HL-60/S4 treated with retinoic acid at 250 ng/mL for 4 days and 3 days (cell line): ENCODE results near the gene CLPTM1.
"Not testable (repeated sequence)": the region's sequence is repeated elsewhere in the genome, so short reads cannot be mapped to it uniquely, and the experiment has no call there.

ENCODE experiments used
- in situ Hi-C: fragments of 300-500 bp; cut with MboI; formaldehyde crosslinking; loops from 2 replicates; pipeline ENCODE4 v1.7.0; 2022; ENCODE audit warnings: low sequenced_read_pairs

Gene CLPTM1

DNA sequence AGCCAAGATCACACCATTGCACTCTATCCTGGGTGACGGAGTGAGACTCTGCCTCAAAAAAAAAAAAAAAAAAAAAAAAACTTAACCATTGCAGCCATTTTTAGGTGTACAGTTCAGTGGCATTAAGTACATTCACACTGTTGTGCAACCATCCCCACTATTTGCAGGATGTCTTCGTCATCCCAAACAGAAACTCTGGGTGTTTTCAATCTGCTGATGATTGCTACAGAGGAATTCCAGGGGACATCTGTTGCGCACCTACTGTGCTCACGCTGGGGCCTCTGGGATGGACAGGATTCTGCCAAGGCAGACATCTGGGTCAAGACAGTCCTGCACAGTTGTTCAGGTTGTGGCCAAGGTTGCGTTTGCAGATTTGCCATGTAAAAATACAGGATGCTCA is 15.5 kb upstream of the CLPTM1 start:
- in situ Hi-C loops: no loop called here

DNA sequence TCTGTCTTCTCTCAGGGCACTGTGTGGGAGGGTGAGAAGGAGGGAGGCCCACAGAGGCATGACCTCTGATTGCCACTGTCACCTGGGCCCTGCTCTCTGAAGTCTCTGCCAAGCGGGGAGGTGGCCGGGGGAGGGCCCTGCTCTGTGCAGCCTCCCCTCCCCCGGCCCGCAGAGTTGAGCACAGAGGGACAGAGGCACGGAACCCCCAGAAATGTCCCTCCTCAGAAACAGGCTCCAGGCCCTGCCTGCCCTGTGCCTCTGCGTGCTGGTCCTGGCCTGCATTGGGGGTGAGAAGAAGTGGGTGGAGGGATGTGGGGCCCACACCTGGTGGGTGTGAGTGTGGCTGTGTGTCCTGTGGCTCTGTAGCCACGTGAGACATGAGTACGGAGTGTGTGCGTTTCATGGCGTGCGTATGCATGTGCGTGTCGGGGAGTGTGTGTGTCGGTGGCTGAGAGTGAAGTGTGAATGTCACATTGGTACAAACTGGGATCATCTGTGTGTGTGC is 13.1 kb upstream of the CLPTM1 start, which contains the start of gene APOC4:
TSS of gene APOC4 (plus strand) at position 171 of the 505 bp plus-strand sequence. CDS start at position 212, 41 bp downstream.
- in situ Hi-C loops: no loop called here

DNA sequence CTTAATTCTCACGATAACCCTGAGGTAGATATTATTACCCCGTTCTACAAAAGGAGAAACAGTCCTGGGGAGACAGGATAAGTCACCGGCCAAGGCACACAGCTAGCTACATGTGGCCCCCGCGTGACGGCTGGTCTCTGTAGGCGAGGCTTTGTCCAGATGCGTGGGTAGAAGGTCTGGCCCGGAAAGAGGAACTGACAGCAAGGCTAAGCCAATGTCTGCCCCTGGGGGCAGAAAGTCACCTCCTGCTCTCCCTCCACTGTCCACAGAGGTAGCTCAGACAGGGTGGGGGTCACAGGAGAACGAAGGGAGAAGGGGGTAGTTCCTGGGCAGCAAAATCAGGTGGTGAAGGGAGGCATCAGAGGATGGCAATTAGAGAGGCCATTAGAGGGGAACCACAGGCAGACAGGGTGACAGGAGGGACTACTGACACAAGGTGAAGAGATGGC is 11.4 kb upstream of the CLPTM1 start:
- in situ Hi-C loops: no loop called here

DNA sequence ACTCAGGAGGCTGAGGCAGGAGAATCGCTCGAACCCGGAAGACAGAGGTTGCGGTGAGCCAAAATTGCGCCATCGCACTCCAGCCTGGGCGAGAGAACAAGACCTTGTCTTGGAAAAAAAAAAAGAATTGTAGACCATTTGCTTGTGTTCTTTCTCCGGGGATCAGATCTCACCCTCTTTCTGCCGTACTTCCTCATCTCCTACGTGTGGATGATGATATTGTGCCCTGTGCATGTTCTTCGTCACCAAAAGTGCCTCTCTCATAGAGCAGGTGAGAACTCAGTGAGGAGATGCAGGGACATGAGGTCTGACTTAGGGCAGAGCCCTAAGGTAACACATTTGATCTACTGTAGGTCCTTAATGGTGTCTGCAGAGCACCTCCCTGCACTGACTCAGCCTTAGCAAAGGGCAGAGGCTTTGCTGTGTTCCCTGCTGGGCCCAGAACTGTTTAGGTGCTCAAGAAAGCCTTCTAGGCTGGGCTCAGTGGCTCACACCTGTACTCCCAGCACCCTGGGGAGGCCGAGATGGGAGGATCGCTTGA is 8.1 kb upstream of the CLPTM1 start:
- in situ Hi-C loops: loop anchor here (5.0 kb wide), 1 partner anchor 35 kb away; the partner anchor contains the start of gene APOC1

DNA sequence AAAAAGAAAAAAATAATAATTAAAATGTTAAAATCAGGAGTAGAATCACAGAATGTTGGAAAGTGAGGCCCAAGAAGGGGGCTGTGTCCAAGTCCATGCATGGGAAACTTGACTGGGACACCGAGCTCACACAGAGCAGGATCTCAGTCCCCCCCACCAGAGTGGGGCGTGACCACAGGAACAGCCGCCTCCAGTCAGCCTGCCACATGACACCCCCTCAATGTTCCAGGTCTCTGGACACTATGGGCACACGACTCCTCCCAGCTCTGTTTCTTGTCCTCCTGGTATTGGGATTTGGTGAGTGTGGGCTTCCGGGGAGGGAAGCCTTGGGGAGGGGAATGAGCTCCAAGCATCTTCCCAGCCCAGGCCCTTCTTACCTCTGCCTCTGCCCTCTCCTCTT is 6.9 kb upstream of the CLPTM1 start:
- in situ Hi-C loops: loop anchor here (5.0 kb wide), 1 partner anchor 36 kb away; the partner anchor contains the start of gene APOC1

DNA sequence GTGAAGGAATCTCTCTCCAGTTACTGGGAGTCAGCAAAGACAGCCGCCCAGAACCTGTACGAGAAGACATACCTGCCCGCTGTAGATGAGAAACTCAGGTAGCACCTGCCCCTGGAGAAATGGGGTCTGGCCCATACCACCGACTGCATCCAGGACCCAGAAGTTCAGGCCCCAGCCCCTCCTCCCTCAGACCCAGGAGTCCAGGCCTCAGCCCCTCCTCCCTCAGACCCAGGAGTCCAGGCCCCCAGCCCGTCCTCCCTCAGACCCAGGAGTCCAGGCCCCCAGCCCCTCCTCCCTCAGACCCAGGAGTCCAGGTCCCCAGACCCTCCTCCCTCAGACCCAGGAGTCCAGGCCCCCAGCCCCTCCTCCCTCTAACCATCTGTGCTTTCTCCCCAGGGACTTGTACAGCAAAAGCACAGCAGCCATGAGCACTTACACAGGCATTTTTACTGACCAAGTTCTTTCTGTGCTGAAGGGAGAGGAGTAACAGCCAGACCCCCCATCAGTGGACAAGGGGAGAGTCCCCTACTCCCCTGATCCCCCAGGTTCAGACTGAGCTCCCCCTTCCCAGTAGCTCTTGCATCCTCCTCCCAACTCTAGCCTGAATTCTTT is 6.3 kb upstream of the CLPTM1 start:
- in situ Hi-C loops: loop anchor here (5.0 kb wide), 1 partner anchor 37 kb away; the partner anchor contains the start of gene APOC1

DNA sequence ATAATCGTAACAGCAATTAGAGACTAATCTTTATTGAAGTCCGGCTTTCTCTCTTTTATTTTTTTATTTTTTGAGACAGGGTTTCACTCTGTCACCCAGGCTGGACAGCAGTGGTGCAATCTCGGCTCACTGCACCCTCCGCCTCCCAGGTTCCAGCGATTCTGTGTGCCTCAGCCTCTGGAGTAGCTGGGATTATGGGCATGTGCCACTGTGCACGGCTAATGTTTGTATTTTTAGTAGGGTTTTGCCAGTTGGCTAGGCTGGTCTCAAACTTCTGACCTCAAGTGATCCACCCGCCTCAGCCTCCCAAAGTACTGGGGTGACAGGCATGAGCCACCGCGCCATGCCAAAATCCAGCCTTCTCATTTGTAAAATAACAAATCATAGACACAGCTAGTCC is 5.6 kb upstream of the CLPTM1 start:
- in situ Hi-C loops: loop anchor here (5.0 kb wide), 1 partner anchor 37 kb away; the partner anchor contains the start of gene APOC1

DNA sequence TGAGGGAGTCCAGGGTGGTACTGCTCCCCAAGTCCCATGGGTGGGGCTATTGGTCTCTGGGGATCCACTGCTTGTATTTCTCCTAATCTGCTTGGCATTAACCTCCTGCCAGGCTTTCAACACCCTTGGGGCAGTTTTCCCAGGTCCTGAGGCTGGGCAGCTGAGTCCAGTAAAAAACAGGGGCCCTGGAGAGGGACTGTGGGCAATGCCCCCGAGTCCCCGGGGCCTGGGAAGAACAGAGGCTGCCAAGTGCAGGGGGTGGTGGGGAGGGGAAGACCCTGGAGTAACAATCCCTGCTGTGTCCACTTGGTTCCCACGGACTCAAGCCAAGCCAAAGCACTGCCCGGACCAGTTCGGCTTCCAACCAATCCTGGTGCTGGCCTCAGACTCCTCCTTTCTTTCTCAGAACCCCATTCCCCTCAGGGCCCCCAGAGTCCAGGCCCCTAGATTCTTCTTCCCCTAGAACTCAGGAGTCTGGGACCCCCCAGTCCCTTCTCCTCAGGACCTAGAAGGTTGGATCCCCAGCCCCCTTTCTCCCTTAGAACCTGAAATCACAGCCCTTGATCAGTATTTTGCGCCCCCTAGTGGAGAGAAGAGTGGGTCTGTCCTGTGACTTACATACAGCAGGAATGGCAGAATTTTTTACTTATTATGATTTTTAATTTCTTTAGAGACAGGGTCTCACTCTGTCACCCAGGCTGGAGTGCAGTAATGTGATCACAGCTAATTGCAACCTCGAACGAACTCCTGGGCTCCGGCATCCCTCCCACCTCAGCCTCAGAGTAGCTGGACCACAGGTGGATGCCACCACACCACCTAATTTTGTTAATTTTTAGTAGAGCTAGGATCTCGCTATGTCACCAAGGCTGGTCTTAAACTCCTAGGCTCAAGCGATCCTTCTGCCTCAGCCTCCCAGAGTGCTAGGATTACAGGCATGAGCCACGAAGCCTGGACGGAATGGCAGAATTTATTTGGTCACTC is 3.7 kb upstream of the CLPTM1 start:
- in situ Hi-C loops: no loop called here

DNA sequence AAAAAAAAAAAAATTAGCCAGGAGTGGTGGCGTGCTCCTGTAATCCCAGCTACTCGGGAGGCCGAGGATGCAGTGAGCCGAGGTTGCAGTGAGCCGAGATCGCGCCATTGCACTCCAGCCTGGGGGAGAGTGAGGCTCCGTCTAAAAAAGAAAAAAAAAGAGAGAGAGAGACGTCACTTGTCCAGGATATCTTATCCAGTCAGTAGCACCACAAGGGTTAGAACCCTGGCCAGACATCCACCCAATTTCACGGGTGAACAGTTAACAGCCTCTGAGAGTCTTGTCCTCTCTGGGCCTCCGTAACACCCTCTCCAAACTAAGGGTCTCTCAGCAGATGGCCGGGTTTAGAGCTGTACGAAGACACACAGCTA is 917 bp upstream of the CLPTM1 start:
- in situ Hi-C loops: no loop called here

DNA sequence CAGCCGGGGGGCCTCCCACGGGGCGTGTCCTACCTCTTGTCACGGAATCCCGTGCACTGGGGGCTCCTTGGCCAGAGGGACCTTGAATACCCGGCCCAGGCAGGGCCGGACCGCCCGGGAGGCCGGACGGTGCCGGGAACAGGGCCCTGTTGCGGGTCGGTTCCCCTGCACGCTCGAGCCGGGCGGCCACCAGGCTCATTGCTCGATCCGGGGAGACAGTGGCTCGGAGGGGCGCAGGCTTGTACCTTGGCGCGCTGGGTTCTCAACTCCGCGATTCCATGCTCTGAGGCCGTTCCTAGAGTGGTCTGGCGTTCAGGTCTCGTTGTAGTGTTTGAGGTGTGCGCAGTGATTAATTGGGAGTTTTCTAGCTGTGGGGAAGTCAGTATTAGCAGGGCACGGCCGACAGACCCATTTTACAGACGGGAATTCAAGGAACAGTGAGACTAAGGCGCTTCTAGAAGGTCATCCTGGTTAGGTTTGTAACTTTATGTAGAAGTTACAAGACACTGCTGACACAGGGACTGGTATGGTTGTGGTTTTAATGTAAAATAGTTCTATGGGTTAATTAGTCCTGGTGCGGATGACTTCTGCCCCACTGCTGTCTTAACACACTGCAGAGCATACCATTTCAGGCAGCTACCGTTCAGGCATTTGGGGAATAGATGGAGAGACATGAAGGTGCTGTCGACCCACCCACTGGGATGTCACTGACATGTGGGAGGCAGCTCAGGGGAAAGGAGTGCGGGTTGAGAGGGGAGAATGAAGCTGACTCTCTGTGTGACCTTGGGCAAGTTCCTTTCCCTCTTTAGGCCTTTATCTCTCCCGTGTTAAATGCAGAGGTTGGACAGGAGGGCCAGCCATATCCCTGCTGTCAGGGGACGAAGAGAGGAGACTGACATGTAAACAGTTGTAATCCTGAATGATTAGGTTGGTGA is 592 bp downstream of the CLPTM1 start:
- in situ Hi-C loops: no loop called here

DNA sequence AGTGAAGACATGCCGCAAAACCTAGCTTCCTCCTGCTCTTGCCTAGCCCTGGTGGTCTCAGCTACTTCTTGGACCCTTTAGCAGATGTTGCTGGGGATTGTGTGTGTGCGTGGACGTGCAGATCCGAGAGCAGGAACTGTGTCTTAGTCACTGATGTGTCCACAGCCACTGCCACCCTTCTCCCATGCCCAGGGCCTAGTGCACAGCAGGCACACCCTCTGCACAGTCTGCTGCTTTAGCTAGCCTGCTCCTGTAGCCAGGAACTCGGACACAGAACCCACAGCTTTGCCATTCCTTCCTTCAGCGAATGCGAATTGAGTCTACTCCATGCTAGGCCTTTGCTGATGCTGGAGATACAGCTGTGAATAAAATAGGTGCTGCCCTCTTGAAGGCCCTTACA is 2.3 kb downstream of the CLPTM1 start:
- in situ Hi-C loops: no loop called here

DNA sequence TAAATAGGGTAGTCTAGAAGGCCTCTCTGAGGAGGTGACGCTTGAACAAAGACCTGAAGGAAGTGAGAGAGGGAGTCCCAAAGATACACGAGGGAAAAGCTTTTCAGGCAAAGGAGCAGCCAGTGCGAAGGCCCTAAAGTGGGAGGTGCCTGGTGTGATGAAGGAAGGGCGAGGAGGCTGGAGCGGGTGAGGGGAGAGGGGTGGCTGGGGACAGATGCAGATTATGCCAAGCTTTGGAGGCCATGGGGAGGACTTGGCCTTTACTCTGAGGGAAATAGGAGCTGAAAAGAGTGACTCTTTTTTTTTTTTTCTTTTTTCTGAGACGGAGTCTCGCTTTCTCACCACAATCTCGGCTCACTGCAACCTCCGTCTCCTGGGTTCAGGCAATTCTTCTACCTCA is 2.9 kb downstream of the CLPTM1 start:
- in situ Hi-C loops: no loop called here

DNA sequence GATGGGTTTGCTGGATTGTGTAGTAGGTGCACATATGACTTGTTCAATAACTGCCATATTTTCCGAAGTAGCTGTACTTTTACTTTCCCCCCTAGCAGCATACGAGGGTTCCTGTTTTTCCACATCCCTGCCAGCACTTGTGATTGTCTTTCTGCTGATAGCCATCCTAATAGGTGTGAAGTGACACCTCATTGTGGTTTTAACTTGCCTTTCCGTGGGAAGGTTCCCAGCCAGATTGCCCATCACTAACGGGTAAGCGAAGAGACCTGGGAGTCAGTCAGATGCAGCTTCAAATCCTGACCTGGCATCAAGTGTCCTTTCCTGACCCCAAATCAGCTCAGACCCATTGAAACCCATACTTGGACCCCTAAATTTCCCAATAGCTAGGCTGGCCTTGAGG is 4.5 kb downstream of the CLPTM1 start:
- in situ Hi-C loops: no loop called here

DNA sequence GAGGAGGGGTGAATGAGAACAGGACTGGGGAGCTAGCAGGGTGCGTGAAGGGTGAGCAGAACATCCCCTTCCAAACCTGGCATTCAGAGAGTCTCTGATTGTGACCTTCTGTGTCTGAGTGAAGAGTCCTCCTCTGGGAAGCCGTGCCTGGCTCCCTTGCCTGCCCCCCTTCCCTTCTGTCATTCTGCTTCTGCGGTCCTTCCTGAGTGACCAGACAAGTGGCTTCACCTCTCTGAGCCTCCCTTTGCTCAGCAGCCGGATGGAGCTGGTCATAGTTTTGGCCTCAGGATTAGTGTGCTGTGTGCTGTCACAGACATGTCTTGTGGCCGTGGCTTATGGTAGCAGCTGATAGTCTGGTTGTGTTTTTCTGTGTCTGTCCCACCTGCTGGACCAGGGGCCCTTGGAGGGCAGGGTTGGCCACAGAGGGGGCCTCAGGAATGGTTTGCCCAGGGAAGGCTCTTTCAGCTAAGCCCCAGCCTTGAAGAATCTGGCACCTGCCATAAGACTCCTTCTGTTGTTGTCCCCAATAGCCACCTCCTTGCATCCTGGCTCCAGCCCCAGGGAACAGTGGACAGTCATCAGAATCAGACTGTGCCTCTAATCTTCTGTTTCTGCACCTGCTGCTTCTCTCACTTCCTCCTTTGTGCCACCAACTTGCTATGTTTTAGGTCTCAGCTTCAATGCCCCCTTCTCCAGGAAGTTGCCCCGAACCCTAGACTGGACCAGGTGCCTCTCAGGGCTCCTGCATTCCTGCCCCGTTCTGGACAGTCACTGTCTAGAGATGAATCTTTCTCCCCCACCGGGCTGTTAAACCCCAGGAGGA is 5.9 kb downstream of the CLPTM1 start:
- in situ Hi-C loops: no loop called here

DNA sequence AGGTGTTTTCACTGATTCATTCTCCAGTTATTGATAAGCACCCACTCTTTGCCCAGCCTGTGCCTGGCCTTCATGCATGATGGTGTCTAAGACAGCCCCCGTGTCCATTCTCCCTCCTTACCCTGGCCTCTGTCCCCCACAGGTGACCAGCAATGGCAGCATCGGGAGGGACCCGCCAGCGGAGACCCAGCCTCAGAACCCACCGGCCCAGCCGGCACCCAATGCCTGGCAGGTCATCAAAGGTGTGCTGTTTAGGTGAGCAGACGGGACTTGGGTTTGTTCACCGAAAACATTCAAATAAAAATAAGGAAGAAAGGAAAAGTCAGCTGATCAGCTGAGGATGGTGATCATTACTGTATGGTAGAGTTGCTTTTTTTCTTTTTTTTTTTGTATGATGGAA is 6.6 kb downstream of the CLPTM1 start:
- in situ Hi-C loops: no loop called here

DNA sequence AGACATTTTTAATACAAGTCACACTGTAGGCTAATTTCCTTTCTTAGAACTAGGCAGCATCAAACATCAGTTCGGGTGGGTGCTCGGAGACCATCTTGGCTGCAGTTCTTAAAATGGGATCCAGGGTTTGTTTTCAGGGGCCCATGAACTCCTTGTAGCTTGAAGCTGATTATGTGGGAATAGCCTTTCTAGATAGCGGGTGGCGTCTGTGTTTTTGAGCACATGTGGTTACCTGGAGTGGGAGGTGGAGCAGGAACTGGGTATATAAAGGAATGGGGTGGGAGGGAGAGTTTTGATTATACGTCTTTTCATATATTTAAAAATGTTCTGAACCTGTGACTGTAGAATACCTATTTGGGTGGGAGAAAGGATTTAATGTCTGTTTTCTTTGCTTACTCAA is 12.9 kb downstream of the CLPTM1 start:
- in situ Hi-C loops: no loop called here

DNA sequence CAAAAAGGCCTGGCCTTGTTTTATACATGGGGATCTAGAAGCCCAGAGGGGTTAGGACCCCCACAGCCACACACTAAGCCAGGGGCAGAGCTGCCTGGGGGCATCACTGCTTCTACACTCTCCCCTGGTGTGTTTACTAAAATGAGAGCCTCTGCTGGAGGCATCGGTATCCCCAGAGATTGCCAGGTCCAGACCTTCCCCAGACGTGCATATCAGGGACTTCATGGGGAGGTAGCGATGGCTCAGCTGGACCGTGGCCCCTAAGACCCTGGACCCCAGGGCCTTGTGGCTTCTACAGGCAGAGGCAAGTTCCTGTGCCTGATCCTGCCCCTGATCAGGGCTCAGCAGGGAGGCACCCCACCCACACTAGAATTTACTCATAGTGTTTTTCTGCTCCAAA is 13.5 kb downstream of the CLPTM1 start:
- in situ Hi-C loops: no loop called here

DNA sequence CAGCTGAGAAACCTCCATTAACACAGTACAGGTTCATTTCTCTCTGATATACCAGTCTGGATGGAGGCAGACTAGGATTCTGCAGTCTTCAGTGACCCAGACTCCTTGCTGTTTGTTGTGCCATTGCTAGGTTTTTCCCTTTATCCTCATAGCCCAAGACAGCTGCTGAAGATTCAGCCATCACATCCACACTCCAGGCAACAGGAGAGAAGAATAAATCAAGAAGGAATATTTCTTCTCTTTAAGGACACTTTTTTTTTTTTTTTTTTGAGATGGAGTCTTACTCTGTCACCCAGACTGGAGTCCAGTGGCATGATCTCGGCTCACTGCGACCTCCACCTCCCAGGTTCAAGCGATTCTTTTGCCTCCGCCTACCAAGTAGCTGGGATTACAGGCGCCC is 14.3 kb downstream of the CLPTM1 start:
- in situ Hi-C loops: no loop called here

DNA sequence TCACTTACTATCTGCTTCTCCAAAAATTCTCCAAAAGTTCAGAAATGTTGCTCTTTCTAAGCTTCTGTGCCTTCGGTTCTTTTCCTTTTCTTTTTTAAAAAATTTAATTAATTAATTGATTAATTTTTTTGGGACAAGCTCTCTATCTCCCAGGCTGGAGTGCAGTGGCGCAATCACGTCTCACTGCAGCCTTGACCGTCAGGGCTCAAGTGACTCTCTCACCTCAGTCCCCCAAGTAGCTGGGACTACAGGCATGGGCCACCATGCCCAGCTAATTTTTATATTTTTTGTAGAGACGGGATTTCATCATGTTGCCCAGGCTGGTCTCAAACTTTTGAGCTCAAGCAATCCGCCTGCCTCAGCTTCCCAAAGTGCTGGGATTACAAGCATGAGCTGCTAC is 16.3 kb downstream of the CLPTM1 start:
- in situ Hi-C loops: not testable (repeated sequence)
